A204.1 (cell line): Measurements from ENCODE around the gene MRPL21.

Experiments used
- FAIRE-seq: peaks from 2 replicates; lab custom pipeline; 2012; peaks lifted over from hg19 to GRCh38; lab: Jason Lieb, UNC

Gene MRPL21

DNA sequence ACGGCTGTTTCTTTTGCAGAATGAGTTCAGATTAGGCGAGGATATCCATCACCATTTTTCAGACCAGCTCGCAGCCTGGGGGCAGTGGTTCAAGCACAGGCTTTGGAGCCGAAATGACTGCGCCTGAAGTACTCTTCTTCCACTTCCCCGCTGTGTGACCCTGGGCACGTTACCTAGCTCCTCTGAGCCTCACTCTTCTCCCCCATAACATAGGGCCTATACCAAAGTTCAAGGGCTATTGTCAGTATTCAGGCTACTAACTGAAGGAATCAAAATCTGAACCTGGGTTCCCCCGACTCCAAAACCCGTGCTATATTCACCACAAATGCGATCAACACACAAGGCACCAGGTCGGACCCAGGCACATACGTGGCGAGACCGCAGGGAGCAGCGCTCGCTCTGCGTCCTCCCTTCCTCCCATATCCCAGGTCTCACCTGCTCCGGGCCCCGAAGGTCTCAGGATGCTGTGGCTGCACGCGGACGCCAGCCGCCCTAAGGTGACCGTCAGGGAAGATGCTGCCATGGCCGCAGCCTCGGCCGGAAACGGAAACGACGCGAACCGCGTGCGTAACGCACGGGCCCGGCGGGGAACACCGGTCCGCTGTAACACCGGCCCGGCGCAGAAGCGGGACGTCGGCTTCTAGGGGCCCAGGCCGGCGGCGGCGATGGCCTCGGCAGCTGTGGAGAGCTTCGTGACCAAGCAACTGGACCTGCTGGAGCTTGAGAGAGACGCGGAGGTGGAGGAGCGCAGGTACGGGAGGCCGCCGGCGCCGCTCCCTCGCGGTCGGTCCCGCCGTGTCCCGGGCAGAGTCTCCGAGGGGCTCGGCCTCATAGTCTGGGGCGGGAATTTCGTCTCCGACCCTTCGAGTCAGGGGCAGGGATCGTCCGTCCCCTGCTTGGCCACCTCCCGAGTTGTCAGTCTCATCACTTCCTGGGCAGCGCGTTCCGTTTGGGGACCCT, at the start of gene MRPL21, which contains the start of gene IGHMBP2:
Gene MRPL21 (minus strand): TSS at position 545 of the 960 bp plus-strand sequence. CDS start 22 bp downstream, at position 523.
Gene IGHMBP2 (plus strand): TSS at position 604 of the 960 bp plus-strand sequence. CDS start 62 bp downstream, at position 666.
- FAIRE-seq = no peak

DNA sequence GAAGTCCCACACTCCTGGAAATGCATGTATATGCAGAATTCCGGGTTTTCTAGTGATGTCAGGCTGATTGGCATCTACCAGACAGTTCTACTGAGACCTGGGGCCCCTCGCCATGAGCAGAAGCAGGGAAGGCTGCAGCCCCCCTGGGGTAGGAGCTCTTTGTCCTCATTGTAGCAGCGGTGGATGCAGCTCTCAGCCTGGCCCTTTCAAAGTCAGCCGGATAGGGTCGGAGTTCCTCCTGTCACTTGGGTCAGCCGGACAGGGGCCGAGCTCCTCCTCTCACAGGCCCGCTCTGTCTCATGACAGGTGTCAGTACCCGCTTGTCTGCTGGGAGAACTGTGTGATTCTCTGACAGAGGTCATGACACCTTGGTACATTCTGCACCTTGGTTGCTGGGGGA, 47.1 kb upstream of the MRPL21 start:
- FAIRE-seq = no peak

DNA sequence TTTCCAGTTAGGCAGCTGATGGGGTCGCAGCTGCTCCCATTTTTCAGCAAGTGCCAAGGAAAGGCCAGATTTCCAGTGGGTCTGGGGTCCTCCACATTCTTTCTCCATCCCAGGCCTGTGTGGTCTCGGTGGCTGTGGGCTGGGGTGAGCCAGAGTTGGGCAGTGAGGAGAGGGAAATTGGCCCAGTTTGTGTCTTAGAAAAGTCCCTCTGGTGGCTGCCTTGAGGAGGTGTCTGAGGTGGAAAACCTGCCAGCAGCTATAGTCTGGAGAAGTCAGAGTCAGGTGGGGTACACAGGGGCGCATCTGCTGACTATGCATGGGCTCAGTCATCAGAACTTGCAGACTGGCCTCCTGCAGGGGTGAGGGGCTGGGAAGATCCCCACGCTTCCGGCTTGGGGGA, 46.6 kb upstream of the MRPL21 start:
- no peak for FAIRE-seq

DNA sequence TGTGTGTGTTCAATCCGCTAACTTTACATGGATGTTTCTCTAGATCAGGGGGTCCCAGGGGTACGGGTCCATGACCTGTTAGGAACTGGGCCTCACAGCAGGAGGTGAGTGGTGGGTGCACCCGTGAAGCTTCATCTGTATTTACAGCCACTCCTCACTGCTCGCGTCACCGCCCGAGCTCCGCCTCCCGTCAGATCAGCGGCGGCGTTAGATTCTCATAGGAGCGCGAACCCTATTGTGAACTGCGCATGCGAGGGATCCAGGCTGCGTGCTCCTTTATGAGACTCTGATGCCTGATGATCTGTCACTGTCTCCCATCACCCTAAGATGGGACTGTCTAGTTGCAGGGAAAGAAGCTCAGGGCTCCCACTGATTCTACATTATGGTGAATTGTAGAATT, 45.3 kb upstream of the MRPL21 start:
- no peak for FAIRE-seq

DNA sequence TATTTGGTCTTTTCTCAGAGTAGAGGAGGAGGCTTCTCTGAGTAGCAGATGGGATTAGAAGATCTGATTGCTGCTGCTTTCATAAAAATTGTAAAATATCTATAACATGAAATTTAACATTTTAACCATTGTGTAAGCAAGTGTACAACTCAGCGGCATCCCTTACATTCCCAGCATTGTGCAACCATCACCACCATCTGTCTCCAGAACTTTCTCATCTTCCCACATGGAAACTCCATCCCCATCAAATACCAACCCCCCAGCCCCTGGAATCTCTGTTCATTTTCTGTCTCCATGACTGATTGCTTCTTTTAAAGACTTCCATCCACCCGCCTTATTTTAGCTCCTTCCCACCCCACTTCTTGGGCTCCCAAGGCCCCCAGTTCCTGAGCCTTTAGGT, 44.9 kb upstream of the MRPL21 start:
- no peak for FAIRE-seq

DNA sequence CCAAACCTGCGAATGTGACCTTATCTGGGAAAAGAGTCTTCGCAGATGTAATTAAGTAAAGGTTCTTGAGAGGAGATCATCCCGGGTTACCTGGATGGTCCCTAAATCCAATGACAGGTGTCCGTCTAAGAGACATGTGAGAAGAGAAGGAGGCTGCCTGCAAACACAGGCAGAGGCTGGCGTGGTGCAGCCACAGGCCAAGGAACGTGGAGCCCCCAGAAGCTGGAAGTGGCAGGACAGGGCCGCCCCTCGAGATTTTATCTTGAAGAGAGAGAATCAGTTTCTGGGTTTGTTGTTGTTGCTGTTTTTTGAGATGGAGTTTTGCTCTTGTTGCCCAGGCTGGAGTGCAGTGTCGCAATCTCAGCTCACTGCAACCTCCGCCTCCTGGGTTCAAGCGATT, 43.5 kb upstream of the MRPL21 start:
- no peak for FAIRE-seq

DNA sequence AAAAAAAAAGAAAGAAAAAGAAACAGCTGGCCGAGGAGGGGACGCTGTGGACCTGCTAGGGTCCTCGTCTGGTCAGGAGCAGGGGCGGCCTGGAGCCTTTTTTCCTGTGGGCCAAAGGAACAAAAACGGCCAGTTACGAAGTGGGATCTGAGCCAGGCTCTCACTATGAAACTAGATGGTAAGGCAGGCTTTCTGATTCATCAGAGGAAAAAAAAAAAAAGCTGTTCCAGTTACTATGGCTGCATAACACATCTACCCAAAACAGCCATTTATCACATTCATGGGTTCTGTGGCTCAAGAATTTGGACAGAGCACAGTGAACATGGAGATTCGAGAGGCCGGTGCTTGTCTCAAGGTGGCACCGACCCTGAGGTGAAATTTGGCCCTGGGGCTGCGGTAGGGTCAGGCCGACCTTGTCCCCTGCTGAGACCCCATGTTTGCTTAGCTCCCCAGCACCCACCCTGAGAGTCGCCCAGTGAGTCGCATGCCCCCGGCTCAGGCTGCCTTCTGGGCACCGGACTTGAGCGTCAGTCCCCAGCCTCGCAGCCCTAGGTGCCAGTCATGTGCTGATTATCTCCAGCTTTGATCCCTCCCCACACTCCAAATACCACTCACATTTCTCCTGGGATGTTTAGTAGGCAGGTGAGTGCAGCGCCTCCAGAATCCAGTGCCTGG, 42.9 kb upstream of the MRPL21 start:
- no peak for FAIRE-seq

DNA sequence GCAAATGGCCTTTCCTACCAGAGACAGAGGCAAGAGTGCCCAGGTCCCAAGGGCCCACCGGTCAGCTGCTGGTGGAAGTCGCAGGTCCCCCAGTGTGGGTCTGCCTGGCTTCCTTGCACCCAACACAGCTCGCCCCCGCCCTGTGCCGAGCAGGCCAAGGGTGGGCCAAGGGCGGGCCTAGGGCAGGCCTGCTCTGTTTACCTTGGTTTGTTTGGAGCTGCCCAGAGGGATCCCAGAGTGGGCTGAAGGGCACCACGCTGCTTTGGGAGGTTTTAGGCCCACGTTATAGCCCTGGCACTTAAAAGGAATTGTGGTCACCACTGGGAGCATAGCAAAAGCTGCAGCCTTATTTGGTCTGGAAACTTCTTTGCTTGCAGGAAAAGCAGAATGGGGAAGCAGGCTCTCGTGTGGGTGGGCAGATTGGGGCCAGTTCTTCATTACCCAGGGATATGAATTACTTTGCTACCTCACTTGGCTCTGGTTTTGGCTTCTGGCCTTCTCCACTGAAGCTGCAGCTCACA, 39.2 kb upstream of the MRPL21 start:
- FAIRE-seq = no peak

DNA sequence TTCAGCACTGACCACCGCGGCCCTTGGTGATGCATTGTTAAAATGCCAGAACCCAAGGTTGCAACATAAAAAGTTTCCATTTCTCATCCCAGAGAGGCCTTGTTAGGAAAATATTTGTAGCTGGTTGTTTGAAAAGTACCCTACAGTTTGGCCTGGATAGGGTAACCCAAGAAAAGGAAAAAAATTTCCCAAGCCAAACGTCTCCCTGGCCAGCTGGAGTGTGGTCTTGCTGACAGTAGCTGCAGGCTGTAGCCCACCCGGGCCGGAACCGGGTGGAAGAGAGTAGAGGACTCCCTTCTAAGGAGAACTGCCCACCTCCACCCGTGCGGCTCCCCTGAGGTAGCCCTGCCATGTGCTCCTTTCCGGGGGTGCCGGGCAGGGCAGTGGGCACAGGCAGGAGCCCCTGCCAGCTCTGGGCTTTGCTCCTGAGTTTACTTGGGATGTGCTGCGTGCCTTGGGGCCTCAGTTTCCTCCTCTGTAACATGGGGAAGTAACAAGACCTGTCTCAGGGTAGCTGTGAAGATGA, 38.5 kb upstream of the MRPL21 start:
- FAIRE-seq = no peak

DNA sequence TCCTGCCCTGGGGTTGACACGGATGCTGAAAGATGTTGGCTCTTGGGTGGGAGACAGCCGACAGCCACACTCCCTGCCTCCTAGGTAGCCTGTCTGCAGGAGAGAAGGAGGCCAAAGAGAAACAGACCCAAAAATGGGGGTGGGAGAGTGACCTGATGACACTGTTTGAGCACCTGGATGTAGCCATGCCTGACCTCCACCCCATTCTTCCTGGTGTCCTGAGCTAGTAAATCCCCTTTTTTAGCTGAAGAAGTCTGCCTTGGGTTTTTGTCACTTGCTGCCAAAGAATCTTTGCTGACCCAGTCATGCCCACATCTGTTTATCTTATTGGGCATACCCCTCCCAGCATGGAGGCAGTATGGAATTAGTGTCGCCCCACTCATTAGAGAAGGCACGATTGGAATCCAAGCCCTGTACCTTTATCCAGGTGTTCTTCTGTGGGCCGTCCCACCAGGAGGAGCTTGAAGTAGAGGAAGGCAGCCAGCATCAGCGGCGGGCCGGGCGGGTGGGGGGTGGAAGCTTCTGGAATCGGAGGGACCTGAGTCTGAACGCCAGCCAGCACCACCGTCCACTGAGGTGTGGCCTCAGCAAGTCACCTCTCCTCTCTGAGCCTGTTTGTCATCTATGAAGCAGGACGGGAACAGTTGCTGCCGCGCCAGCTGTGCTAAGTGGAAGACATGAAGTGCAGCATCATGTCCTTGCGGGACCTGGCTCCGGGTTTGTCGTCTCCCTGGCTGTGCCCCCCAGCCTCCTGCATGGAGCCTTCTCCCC, 37.9 kb upstream of the MRPL21 start:
- no peak for FAIRE-seq

DNA sequence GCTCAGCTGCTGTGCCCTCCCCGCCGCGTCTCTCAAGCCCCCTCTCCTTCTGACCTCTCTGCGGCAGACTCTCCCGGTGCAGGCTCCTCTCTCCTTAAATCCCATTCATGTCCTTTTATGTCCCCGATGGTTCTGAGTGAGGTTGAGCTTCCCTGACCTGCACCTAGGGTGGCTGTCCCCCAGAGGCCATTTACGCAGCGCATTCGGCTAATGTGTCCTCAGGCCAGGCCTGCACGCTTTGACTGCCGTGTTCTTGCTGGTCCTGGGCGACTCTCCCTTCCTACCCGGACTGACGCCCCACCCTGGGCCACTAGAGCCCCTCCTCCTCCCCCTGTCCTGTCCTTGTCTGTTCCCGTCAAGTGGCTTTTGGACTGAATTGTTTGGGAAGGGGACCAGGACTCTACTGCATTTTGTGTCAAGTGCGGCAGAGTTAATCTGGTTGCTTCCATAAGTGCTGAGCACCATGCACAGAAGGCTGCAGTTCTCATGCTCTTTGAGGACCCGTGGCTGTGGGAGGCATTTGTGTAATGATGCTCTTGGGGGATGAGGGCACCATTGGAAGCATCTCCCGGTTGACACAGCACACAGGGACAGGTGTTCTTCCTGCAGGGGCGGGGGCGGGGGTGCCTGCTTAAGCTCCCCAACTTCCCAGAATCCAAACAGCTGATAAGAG, 37.2 kb upstream of the MRPL21 start:
- no peak for FAIRE-seq

DNA sequence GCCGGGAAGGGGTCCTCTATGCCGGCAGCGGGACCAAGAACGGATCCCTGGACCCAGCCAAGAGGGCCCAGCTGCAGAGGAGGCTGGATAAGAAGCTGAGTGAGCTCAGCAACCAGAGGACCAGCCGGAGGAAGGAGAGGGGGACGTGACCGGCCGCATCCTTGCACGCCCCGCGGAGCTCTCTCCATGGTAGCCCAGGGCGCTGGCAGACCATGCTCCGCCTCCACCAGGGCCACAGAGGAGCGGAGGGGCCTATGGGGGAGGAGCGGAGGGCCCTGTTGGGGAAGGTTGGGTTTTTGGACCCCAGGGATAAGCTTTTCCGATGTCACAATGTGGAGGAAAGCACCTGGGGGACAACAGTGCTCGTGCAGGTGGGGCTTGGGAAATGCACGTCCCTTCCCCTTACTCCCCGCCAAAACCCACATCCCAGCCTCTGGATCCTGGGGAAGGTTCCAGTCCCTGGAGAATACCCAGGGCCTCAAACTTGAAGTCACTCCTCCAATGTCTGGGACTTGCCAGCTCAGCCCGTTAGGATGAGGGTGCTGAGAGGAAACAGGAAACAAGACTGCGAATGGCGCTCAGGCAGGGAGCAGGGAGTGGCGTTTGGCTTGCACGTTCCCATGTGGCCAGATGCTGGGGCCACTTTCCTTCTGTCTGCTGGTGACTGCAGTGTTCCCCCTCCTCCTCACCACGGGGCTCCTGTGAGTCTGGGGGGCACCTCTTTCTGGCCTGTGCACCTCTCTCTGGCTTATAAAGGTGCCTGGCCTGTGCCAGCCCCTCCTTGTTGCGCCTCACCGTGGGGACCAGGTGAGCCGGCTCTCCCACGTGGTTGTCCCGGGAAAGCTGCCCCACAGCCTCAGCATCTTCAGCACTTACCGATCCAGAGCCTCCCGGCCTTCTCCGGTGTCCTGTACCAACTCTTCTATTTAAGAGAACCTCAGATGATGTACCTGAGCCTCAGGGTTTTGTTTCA, 36.2 kb upstream of the MRPL21 start:
- no peak for FAIRE-seq

DNA sequence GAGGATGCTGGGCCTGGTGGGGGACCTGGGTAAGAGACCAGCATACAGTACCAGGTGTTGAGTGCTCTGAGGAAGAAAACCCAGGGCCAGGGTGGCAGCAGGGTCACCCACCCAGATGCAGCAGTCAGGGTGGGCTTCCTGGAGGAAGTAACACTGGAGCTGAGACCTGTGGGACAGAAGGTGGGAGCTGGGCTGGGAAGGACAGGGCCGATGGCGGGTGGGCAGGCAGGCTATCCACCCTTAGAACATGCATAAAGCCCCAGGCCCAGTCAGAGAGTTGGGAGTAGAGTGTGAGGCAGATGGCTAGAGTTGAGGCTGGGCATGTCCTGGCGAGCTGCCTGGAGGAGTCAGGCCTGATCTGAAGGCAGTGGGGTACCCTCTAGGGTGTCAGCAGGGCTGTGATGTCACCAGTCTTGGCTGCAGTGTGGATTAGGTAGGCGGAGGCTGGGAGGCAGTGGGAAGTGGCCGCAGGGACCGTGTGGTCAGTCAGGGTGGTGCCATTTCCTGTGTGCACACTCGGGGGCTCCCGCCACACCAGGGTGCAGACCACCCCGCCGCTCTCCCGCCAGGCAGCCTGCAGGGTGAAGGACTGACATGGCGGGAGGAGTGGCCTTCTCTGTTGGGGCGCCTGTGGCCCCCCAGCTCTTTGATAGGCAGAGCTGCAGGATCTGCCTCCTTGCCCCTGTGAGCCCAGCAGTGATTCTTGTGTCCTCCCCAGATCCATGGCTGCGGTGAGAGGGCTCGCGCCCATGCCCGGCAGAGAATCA, 35.4 kb upstream of the MRPL21 start:
- no peak for FAIRE-seq

DNA sequence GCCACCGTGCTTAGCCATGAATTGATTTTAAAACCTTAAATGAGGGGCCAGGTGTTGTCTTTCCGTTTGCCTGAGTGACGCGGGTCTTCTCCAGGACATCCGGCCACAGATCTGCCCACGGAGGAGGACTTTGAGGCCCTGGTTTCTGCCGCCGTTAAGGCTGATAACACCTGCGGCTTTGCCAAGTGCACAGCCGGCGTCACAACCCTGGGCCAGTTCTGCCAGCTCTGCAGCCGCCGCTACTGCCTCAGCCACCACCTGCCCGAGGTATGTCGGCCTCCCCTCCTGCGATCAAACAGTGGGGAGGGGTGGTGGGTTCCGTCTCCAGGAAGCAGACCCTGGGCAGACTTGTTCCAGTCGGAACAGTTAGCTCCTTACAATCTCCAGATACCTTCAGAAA, 34.5 kb upstream of the MRPL21 start:
- FAIRE-seq = no peak

DNA sequence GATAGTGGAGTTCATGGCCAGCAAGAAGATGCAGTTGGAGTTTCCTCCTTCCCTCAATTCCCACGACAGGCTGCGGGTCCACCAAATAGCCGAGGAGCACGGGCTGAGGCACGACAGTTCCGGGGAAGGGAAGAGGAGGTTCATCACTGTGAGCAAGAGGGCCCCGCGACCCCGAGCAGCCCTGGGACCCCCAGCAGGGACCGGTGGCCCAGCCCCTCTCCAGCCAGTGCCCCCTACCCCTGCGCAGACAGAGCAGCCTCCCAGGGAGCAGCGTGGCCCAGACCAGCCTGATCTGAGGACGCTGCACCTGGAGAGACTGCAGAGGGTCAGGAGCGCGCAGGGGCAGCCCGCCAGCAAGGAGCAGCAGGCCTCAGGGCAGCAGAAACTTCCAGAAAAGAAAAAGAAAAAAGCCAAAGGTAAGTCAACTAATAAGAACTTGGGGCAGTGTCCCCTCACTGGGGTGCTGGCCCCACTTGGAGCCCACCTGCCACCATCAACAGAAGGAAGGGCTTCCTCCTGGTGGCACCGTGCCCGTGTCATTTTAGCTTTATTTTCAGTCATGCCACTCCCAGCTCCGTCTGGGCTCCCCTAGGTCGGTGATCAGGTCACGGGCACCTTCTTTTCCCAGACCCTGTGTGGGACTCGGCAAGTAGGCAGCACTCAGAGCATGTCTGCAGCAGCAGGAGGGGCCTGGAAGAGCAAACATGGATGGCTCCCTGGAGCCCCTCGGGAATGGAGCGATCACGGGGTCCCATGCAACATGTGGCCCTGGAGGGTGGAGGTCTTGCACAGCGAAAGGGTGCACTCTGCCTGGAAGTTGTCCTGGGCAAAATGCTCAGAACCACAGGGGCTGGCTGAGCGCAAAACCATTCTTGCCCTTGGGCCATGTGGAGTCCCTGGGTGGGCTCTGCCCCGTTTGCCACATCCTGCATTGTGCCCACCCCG, 33.3 kb upstream of the MRPL21 start:
- no peak for FAIRE-seq

DNA sequence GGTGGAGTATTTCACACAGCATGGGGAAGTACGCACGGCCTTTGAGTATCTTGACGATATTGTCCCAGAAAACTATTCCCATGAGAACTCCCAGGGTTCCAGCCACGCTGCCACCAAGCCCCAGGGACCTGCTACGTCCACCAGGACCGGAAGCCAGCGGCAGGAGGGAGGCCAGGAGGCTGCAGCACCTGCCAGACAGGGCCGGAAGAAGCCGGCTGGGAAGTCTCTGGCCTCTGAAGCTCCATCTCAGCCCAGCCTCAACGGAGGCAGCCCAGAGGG, 32.7 kb upstream of the MRPL21 start:
- FAIRE-seq = no peak

DNA sequence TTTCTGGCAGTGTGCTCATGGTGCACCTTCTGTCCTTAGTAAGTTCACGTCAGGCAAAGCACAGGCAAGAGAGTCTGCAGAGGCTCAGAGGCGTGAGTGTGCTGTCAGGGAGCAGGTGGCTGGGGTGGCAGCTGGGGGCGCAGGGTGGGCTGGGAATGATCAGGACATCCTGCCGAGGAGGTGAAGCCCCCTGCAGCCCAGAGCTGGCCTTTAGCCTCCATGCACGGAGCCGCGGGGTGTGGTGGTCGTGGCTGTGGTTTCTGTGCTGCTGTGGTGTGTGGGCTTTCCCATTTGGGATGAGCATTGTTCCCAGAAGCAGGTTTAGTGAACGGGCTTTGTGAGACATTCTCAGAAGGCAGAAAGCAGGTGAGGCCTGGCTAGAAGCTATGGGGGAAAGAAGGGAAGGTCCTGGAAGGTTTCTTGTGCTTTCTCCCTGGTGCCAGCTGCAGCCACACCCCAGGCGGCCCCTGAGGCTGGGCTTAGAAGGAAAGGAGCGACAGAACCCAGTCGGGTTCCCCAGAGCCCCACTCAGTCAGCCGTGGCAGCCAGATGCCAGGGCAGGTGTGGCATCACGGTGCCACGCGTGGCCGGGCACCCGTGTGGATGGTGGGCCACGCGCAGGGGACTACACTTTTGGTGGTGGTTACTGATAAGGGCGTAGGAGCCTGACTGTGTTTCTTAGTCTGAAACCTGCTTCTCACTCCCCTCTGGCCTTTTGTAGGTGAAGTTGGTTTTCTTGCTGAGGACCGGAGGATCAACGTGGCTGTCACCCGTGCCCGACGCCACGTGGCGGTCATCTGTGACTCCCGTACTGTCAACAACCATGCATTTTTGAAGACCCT, 32.1 kb upstream of the MRPL21 start:
- no peak for FAIRE-seq

DNA sequence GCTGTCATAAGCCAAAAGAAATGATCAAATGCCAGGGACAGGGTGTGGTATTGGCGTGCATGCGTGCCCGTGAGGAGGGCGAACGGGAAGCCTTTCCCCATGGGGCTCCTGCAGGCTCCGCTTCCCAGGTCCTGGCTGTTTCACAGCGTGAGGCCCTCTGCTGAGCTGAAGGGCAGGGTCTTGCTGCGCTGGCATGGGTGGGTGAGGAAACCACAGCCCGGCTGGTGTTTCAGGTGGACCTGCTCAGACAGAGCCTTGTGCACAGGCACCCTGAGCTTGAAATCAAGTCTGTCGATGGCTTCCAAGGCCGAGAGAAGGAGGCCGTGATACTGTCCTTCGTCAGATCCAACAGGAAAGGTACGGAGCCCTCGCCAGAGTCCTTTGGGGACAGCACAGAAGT, 31.4 kb upstream of the MRPL21 start:
- FAIRE-seq = no peak
